ENCODE results near the gene GBP1.

The GBP1 gene

GRCh38 chr1:89005286-89006151, 59.5 kb downstream of the GBP1 start:
- no peak for DNase-seq
